CD14-positive monocyte (primary cell): ENCODE results near the gene DZANK1. TPM values are rescaled to one million over a fixed set of nuclear protein-coding genes. Genes with fewer than 3 reads are reported as not detected.

Experiments used
- DNase-seq, 3 donors: peaks; one replicate each; pipeline ENCODE4 v3.0.0-alpha.2; 2011 to 2022
- H2AFZ ChIP-seq: 2 replicates; pipeline ENCODE4 v1.6.0; 2012; ENCODE audit warnings: mild to moderate bottlenecking, low read depth, low read length, inconsistent platforms; ENCODE audit not compliant: insufficient read depth, poor library complexity, severe bottlenecking
- H3K27ac ChIP-seq, 2 donors: 1 replicate in 1 of 2; 2 replicates in 1 of 2; pipeline ENCODE4 v1.5.1; 2012 to 2013; ENCODE audit warnings: low read length in 2 of 2, control low read depth in 1 of 2, inconsistent platforms in 1 of 2, low read depth in 1 of 2, mild to moderate bottlenecking in 1 of 2
- H3K27me3 ChIP-seq, 2 donors: one replicate each; pipeline versions ENCODE4 v1.6.0 to v1.6.1; 2011 to 2013; ENCODE audit warnings: low read length in 2 of 2; ENCODE audit not compliant: control insufficient read depth in 2 of 2, insufficient read depth in 2 of 2
- H3K36me3 ChIP-seq, 2 donors: replicated peaks in 1 of 2; 1 replicate in 1 of 2; 2 replicates in 1 of 2; pipeline versions ENCODE4 v1.5.1 to v1.6.1; 2012 to 2013; ENCODE audit warnings: low read length in 2 of 2, control low read depth in 1 of 2, inconsistent platforms in 1 of 2, mild to moderate bottlenecking in 1 of 2; ENCODE audit not compliant: insufficient read depth in 2 of 2, control insufficient read depth in 1 of 2
- H3K4me1 ChIP-seq, 2 donors: 1 replicate in 1 of 2; 2 replicates in 1 of 2; pipeline versions ENCODE4 v1.5.1 to v1.6.1; 2012 to 2013; ENCODE audit warnings: low read length in 2 of 2, control low read depth in 1 of 2, inconsistent platforms in 1 of 2, mild to moderate bottlenecking in 1 of 2, moderate library complexity in 1 of 2; ENCODE audit not compliant: insufficient read depth in 2 of 2, control insufficient read depth in 1 of 2
- H3K4me2 ChIP-seq: replicated peaks from 2 replicates; pipeline ENCODE3; 2012; ENCODE audit warnings: low read length, moderate library complexity, mild to moderate bottlenecking; ENCODE audit not compliant: poor library complexity, severe bottlenecking; ENCODE audit errors: extremely low read depth
- H3K4me3 ChIP-seq, 3 experiments: fragments of 200-600 bp in 1 of 3; sonication (generic) in 1 of 3; replicated peaks in 1 of 3; 1 replicate in 2 of 3; 2 replicates in 1 of 3; pipeline ENCODE4 v1.5.1; 2011 to 2013; ENCODE audit warnings: low read length in 3 of 3, mild to moderate bottlenecking in 3 of 3, control low read depth in 2 of 3, low read depth in 2 of 3, inconsistent platforms in 1 of 3, moderate library complexity in 1 of 3
- H3K79me2 ChIP-seq: 2 replicates; pipeline ENCODE4 v1.6.0; 2012; ENCODE audit warnings: mild to moderate bottlenecking, control low read depth, inconsistent platforms, low read length, moderate library complexity; ENCODE audit not compliant: insufficient read depth
- H3K9ac ChIP-seq: 2 replicates; pipeline ENCODE4 v1.6.0; 2017; ENCODE audit warnings: low read length, mild to moderate bottlenecking; ENCODE audit not compliant: insufficient read depth, poor library complexity, severe bottlenecking
- H3K9me3 ChIP-seq, 2 donors: replicated peaks in 1 of 2; 1 replicate in 1 of 2; 2 replicates in 1 of 2; pipeline versions ENCODE4 v1.5.1 to v1.6.1; 2012 to 2013; ENCODE audit warnings: low read length in 2 of 2, control low read depth in 1 of 2; ENCODE audit not compliant: control insufficient read depth in 1 of 2, insufficient read depth in 1 of 2
- H4K20me1 ChIP-seq: 2 replicates; pipeline ENCODE4 v1.6.0; 2012; ENCODE audit warnings: mild to moderate bottlenecking, low read length, control low read depth, moderate library complexity; ENCODE audit not compliant: insufficient read depth
- H3K27ac Mint-ChIP-seq, 7 donors: one replicate each; pipeline ENCODE4 v1.8.0; 2020; ENCODE audit warnings: mild to moderate bottlenecking in 7 of 7, mixed read lengths in 7 of 7, moderate library complexity in 6 of 7, inconsistent platforms in 2 of 7
- H3K27me3 Mint-ChIP-seq, 3 donors: one replicate each; pipeline ENCODE4 v1.8.0; 2021 to 2022; ENCODE audit warnings: low read depth in 3 of 3, mild to moderate bottlenecking in 3 of 3, mixed read lengths in 3 of 3, moderate library complexity in 3 of 3, inconsistent platforms in 1 of 3
- H3K36me3 Mint-ChIP-seq, 2 donors: one replicate each; pipeline ENCODE4 v1.8.0; 2020; ENCODE audit warnings: mixed read lengths in 2 of 2, inconsistent platforms in 1 of 2, mild to moderate bottlenecking in 1 of 2
- H3K4me1 Mint-ChIP-seq: one replicate; pipeline ENCODE4 v1.8.0; 2020; ENCODE audit warnings: mild to moderate bottlenecking, mixed read lengths
- H3K4me3 Mint-ChIP-seq, 2 donors: one replicate each; pipeline ENCODE4 v1.8.0; 2020; ENCODE audit warnings: mild to moderate bottlenecking in 2 of 2, mixed read lengths in 2 of 2, moderate library complexity in 1 of 2
- H3K9me3 Mint-ChIP-seq, 7 donors: one replicate each; pipeline ENCODE4 v1.8.0; 2020 to 2022; ENCODE audit warnings: mixed read lengths in 7 of 7, mild to moderate bottlenecking in 6 of 7, moderate library complexity in 6 of 7, inconsistent platforms in 2 of 7
- CTCF ChIP-seq: fragments of 200-600 bp; IDR thresholded peaks from one replicate; pipeline ENCODE4 v1.8.0; 2022; ENCODE audit warnings: antibody characterized with exemption, mild to moderate bottlenecking
- WGBS: methylation state at CpG from one replicate; pipeline ENCODE4 v1.1.5; 2013; ENCODE audit warnings: missing lambda C conversion rate; ENCODE audit not compliant: insufficient coverage; 5-methylcytosine and 5-hydroxymethylcytosine counted together
- intact Hi-C, 2 donors: fragments of 100-400 bp; cut with micrococcal nuclease; formaldehyde crosslinking; loops; one replicate each; pipeline versions ENCODE4 v1.15.0 to v1.15.1; 2023
- polyA plus RNA-seq, 3 donors: library from polyadenylated mRNA; depleted of rRNA in 1 of 3; unstranded in 2 of 3; stranded (reverse) in 1 of 3; fragments of 300-500 nt in 2 of 3; fragments of >200 nt in 1 of 3; fragmentation: Illumina TruSeq in 2 of 3; gene quantifications; 1 replicate in 2 of 3; 2 replicates in 1 of 3; pipeline ENCODE4 v1.2.3, GENCODE V29; 2012 to 2021

DZANK1 gene
- polyA plus RNA-seq, 3 donors: 0.17 to 1.3 (median 0.69) TPM

GRCh38 chr20:18465536-18466200 lies 1.2 kb downstream of the DZANK1 start:
- Histone ChIP-seq H3K79me2 (peaks cover 30% of the 10 kb centered on the region), H3K27me3 (no peaks in the 10 kb centered on the region), H4K20me1 (no peaks in the 10 kb centered on the region), H3K4me2 (no peak overlapping the region), H3K27ac (no peak overlapping the region), H3K9me3 (no peaks in the 10 kb centered on the region), H2AFZ (peak overlapping the region; percentile 54), H3K9ac (no peak overlapping the region), H3K36me3 (peaks cover under 1 to 16% of the 10 kb centered on the region in 2 donors), H3K4me1 (peaks cover 14 to 22% of the 10 kb centered on the region in 2 donors), H3K4me3 (no peak overlapping the region)
- H3K27me3 Mint-ChIP-seq: peaks cover 0 to 2% (median 0%) of the 10 kb centered on the region in 3 donors
- no peak for DNase-seq
- H3K4me1 Mint-ChIP-seq: peaks cover 15% of the 10 kb centered on the region
- TF ChIP-seq CTCF: no peak
- H3K4me3 Mint-ChIP-seq: no peak overlapping the region
- intact Hi-C loops: loop anchor here (2.0 to 10.0 kb wide), 4 partner anchors 41 to 181 kb away; partner anchors contain the start of genes DTD1 (in 2 of the 2), SEC23B (in 1 of the 2) and ZNF133 (in 1 of the 2)
- H3K36me3 Mint-ChIP-seq: peaks cover 4 to 9% of the 10 kb centered on the region in 2 donors
- no peaks in the 10 kb centered on the region for H3K9me3 Mint-ChIP-seq
- H3K27ac Mint-ChIP-seq: no peak overlapping the region
- 68% methylated on average over 2 of the region's 6 CpGs for WGBS

- no peak for DNase-seq
- no peaks in the 10 kb centered on the region for H3K4me1 Mint-ChIP-seq
- H3K9me3 Mint-ChIP-seq: peaks cover 0 to 7% (median 6%) of the 10 kb centered on the region in 7 donors
- H3K27ac ChIP-seq: no peak overlapping the region
- H2AFZ ChIP-seq: no peak overlapping the region
- WGBS: no CpG with 5 or more reads among the region's 3 CpGs
- no peak overlapping the region for H3K4me3 ChIP-seq
- intact Hi-C loops: no loop called here
- H3K4me1 ChIP-seq: no peaks in the 10 kb centered on the region
- TF ChIP-seq CTCF: no peak
- H4K20me1 ChIP-seq: no peaks in the 10 kb centered on the region
- no peaks in the 10 kb centered on the region for H3K27me3 Mint-ChIP-seq
- no peak overlapping the region for H3K9ac ChIP-seq
- H3K36me3 Mint-ChIP-seq: no peaks in the 10 kb centered on the region
- H3K9me3 ChIP-seq: no peaks in the 10 kb centered on the region
- no peaks in the 10 kb centered on the region for H3K27me3 ChIP-seq
- H3K4me3 Mint-ChIP-seq: no peak overlapping the region
- H3K79me2 ChIP-seq: no peaks in the 10 kb centered on the region
- H3K4me2 ChIP-seq: no peak overlapping the region
- H3K36me3 ChIP-seq: no peaks in the 10 kb centered on the region
- H3K27ac Mint-ChIP-seq: no peak overlapping the region
Measured at GRCh38 chr20:18456600-18456999, 10.2 kb downstream of the DZANK1 start.
